Choroid plexus epithelial cell (primary cell): Measurements from ENCODE around the gene ABCA13.

ENCODE experiments used
- DNase-seq: peaks from one replicate; pipeline ENCODE4 v3.0.0-alpha.2; 2010; ENCODE audit warnings: low read depth
- H3K4me3 ChIP-seq: 2 replicates; pipeline ENCODE4 v1.5.1; 2011; ENCODE audit warnings: low read depth, mild to moderate bottlenecking, control low read depth, low read length, moderate library complexity
- CTCF ChIP-seq: conservative IDR thresholded peaks from 2 replicates; pipeline ENCODE4 v1.5.1; 2011; ENCODE audit warnings: low read depth, mild to moderate bottlenecking, control low read depth, inconsistent platforms, low read length, moderate library complexity

Gene ABCA13

DNA sequence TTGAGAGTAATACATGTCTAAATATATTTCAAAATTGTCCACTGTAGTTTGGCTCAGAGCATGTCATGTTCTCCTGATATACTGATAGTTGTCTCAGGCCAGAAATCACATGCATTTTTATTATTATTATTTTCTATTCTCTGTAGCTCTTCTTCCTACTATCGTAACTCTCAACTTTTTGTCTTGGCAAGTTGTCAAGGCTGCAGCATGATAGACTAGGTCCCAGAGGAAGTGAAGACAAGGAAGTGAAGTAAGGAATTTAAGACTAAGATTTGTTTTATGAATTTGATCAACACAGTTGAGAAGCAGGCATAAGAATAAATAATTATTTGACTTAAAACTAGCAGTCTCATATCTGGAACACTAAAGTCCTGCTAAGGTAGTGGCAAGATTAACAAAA is 369.5 kb downstream of the ABCA13 start:
- no peak overlapping the region for H3K4me3 ChIP-seq
- no peak for TF ChIP-seq CTCF
- no peak for DNase-seq

DNA sequence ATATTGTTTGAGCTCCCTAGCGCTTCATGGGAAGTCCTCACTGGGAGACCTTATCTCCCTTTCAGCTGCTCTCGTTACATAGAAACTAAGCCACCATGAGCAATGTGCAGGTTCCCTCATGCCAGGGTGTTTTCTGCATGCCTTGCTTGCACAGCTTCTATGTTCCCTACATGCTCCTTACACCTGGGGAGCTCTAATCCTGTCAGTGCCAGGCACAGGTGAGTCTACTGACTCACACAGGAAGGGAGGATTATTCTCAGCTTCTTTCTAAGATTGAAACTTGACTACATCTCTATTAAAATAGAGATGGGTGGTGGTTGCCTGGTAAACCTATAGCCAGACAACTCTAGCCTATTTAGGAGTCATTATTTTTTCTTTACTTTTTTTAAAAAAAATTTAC is 377.4 kb downstream of the ABCA13 start:
- H3K4me3 ChIP-seq: no peak overlapping the region
- TF ChIP-seq CTCF: no peak
- DNase-seq: no peak

GRCh38 chr7:48551652-48552051 is 380.4 kb downstream of the ABCA13 start:
- TF ChIP-seq CTCF: no peak
- no peak overlapping the region for H3K4me3 ChIP-seq
- no peak for DNase-seq

DNA sequence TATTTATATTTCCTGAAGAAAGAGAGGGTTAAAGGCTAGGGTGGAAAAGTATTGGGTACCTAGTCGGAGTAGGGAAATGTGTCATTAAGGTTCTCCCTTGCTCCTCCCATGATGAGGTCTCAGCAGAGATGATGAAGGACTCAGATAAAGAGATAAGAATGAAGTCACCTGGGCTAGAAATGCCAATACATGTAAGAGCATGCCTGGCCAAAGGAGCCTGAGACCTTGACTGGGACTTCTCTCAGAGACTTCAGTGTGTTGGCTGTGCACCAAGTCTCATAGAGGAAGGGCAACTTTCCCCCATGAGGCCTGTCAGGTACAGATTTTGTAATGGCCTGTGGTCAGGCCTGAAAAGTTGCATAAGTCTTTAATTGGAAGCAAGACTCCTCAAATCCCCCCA is 392.1 kb downstream of the ABCA13 start:
- no peak for DNase-seq
- TF ChIP-seq CTCF: no peak
- H3K4me3 ChIP-seq: no peak overlapping the region

DNA sequence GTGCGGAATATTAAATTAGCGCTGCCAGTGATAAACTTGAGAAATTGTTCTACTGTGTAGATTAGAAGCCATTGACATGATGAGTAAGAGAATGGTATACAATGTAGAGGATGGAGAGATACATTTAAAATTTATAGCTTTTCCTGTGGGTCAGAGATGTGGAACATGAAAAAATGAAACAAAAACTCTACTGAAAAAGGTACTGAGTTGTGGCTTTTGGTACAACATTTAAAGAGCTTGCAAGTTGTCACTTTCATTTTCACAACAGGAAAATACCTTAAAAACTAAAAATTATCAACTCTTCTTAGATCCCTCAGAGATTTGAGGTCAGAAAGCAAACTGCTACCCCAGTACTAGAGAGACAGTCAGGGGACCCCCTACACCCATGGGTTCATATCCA is 404.3 kb downstream of the ABCA13 start:
- no peak overlapping the region for H3K4me3 ChIP-seq
- TF ChIP-seq CTCF: no peak
- DNase-seq: no peak

GRCh38 chr7:48587475-48587874 is 416.2 kb downstream of the ABCA13 start:
- TF ChIP-seq CTCF: no peak
- no peak overlapping the region for H3K4me3 ChIP-seq
- no peak for DNase-seq

GRCh38 chr7:48594349-48594748 is 423.1 kb downstream of the ABCA13 start:
- DNase-seq: no peak
- TF ChIP-seq CTCF: no peak
- H3K4me3 ChIP-seq: no peak overlapping the region
